WTC11 (cell line): ENCODE data around the gene WDFY4. TPM values are rescaled to one million over a fixed set of nuclear protein-coding genes. Genes with fewer than 3 reads are reported as not detected.

Experiments
- ATAC-seq: fragments of 200-7000 bp; cut with Tn5 transposase; 2 replicates; pipeline ENCODE4 v1.10.0; 2021; ENCODE audit warnings: mild to moderate bottlenecking, moderate library complexity
- CTCF ChIA-PET: fragments of 300-600 bp; sonication (Branson Sonifier 250); formaldehyde crosslinking; loops from one replicate; lab custom pipeline; 2021; ENCODE audit warnings: antibody characterized with exemption; lab: Charles Lee
- POLR2A ChIA-PET: fragments of 350-600 bp; sonication (Branson Sonifier 250); formaldehyde crosslinking; loops from one replicate; lab custom pipeline; 2021; ENCODE audit warnings: antibody characterized with exemption; lab: Charles Lee
- DNase-seq: peaks from one replicate; pipeline ENCODE4 v3.0.0; 2021; ENCODE audit warnings: low spot score
- H3K27ac Mint-ChIP-seq: 2 replicates; pipeline ENCODE4 v1.8.0; 2021; ENCODE audit warnings: mixed read lengths
- H3K27me3 Mint-ChIP-seq: 2 replicates; pipeline ENCODE4 v1.8.0; 2021; ENCODE audit warnings: low read depth, mild to moderate bottlenecking, moderate library complexity, mixed read lengths
- H3K36me3 Mint-ChIP-seq: 2 replicates; pipeline ENCODE4 v1.8.0; 2021; ENCODE audit warnings: mixed read lengths
- H3K4me1 Mint-ChIP-seq: 2 replicates; pipeline ENCODE4 v1.8.0; 2022; ENCODE audit warnings: mixed read lengths
- H3K4me3 Mint-ChIP-seq: 2 replicates; pipeline ENCODE4 v1.8.0; 2021; ENCODE audit warnings: mild to moderate bottlenecking, moderate library complexity, mixed read lengths
- H3K9me3 Mint-ChIP-seq: 2 replicates; pipeline ENCODE4 v1.8.0; 2021; ENCODE audit warnings: mixed read lengths
- CREB1 ChIP-seq: sonication (generic); formaldehyde crosslinking; IDR thresholded peaks from 2 replicates; pipeline ENCODE4 v1.8.0; 2023; ENCODE audit warnings: mild to moderate bottlenecking, missing genetic modification reagents
- ELF4 ChIP-seq: sonication (generic); formaldehyde crosslinking; IDR thresholded peaks from 2 replicates; pipeline ENCODE4 v1.8.1; 2022; ENCODE audit warnings: low read depth, mild to moderate bottlenecking, moderate library complexity, missing genetic modification reagents
- ETV6 ChIP-seq: sonication (generic); formaldehyde crosslinking; IDR thresholded peaks from 2 replicates; pipeline ENCODE4 v1.8.1; 2022; ENCODE audit warnings: mild to moderate bottlenecking, missing genetic modification reagents
- FOXJ3 ChIP-seq: sonication (generic); formaldehyde crosslinking; IDR thresholded peaks from 2 replicates; pipeline ENCODE4 v1.9.0; 2021; ENCODE audit warnings: missing genetic modification reagents, mild to moderate bottlenecking, borderline replicate concordance
- JUN ChIP-seq: sonication (generic); formaldehyde crosslinking; IDR thresholded peaks from 2 replicates; pipeline ENCODE4 v1.8.0; 2023; ENCODE audit warnings: mild to moderate bottlenecking, missing genetic modification reagents
- NR2C2 ChIP-seq: sonication (generic); formaldehyde crosslinking; IDR thresholded peaks from 2 replicates; pipeline ENCODE4 v1.8.0; 2022; ENCODE audit warnings: mild to moderate bottlenecking, missing genetic modification reagents
- SOX15 ChIP-seq: fragments of 250-450 bp; sonication (Bioruptor Pico); IDR thresholded peaks from 2 replicates; pipeline ENCODE4 v1.9.0; 2021; ENCODE audit warnings: mild to moderate bottlenecking
- ZBTB21 ChIP-seq: sonication (generic); formaldehyde crosslinking; IDR thresholded peaks from 2 replicates; pipeline ENCODE4 v1.8.1; 2023; ENCODE audit warnings: mild to moderate bottlenecking, missing genetic modification reagents, borderline replicate concordance
- ZNF263 ChIP-seq: sonication (generic); formaldehyde crosslinking; IDR thresholded peaks from 2 replicates; pipeline ENCODE4 v1.8.1; 2022; ENCODE audit warnings: low read depth, mild to moderate bottlenecking, moderate library complexity, missing genetic modification reagents
- total RNA-seq: library from RNA; stranded (reverse); gene quantifications from 3 replicates; pipeline ENCODE4 v1.2.3, GENCODE V29; 2021
- TF ChIP-seq, protein P1 (sequence below): sonication (generic); formaldehyde crosslinking; IDR thresholded peaks from 2 replicates; pipeline ENCODE4 v1.8.0; 2023; ENCODE audit warnings: missing genetic modification reagents, mild to moderate bottlenecking, borderline replicate concordance
- TF ChIP-seq, protein P2 (sequence below): sonication (generic); formaldehyde crosslinking; IDR thresholded peaks from 2 replicates; pipeline ENCODE4 v1.8.1; 2023; ENCODE audit warnings: mild to moderate bottlenecking, missing genetic modification reagents, borderline replicate concordance
- TF ChIP-seq, protein P3 (sequence below): sonication (generic); formaldehyde crosslinking; IDR thresholded peaks from 2 replicates; pipeline ENCODE4 v1.8.1; 2022; ENCODE audit warnings: mild to moderate bottlenecking, moderate library complexity, missing genetic modification reagents
- TF ChIP-seq, protein P4 (sequence below): sonication (generic); formaldehyde crosslinking; IDR thresholded peaks from 2 replicates; pipeline ENCODE4 v1.8.1; 2023; ENCODE audit warnings: mild to moderate bottlenecking, missing genetic modification reagents
- TF ChIP-seq, protein P5 (sequence below): sonication (generic); formaldehyde crosslinking; IDR thresholded peaks from 2 replicates; pipeline ENCODE4 v1.8.0; 2022; ENCODE audit warnings: missing genetic modification reagents

WDFY4 gene
- total RNA-seq, 1 experiment from 2014 or later = 0.13 TPM

DNA sequence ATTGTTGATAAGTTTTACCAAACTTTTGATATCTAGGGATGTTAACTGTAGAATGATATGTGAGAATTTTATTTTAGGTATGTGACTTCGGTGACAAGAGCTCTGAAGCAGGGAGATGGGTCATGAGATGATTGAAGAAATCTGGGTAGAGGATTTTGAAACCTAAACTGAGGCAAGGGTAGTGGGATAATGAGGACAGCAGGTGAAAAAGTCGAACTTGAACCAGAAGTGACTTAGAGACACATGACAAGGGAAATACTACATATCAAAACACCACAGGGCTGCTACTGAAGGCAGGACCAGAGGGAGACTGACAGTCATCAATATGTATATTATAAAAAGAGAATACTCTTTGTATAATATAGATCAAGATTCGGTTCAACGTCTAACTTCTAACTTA is 113.2 kb downstream of the WDFY4 start (continued):
- TF ChIP-seq, protein P1, sequence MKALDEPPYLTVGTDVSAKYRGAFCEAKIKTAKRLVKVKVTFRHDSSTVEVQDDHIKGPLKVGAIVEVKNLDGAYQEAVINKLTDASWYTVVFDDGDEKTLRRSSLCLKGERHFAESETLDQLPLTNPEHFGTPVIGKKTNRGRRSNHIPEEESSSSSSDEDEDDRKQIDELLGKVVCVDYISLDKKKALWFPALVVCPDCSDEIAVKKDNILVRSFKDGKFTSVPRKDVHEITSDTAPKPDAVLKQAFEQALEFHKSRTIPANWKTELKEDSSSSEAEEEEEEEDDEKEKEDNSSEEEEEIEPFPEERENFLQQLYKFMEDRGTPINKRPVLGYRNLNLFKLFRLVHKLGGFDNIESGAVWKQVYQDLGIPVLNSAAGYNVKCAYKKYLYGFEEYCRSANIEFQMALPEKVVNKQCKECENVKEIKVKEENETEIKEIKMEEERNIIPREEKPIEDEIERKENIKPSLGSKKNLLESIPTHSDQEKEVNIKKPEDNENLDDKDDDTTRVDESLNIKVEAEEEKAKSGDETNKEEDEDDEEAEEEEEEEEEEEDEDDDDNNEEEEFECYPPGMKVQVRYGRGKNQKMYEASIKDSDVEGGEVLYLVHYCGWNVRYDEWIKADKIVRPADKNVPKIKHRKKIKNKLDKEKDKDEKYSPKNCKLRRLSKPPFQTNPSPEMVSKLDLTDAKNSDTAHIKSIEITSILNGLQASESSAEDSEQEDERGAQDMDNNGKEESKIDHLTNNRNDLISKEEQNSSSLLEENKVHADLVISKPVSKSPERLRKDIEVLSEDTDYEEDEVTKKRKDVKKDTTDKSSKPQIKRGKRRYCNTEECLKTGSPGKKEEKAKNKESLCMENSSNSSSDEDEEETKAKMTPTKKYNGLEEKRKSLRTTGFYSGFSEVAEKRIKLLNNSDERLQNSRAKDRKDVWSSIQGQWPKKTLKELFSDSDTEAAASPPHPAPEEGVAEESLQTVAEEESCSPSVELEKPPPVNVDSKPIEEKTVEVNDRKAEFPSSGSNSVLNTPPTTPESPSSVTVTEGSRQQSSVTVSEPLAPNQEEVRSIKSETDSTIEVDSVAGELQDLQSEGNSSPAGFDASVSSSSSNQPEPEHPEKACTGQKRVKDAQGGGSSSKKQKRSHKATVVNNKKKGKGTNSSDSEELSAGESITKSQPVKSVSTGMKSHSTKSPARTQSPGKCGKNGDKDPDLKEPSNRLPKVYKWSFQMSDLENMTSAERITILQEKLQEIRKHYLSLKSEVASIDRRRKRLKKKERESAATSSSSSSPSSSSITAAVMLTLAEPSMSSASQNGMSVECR (CRISPR knock-in tag) = no peak
- TF ChIP-seq ETV6 (CRISPR knock-in tag) (no peak), ELF4 (CRISPR knock-in tag) (no peak), NR2C2 (CRISPR knock-in tag) (no peak), SOX15 (CRISPR knock-in tag) (no peak)
- TF ChIP-seq, protein P2, sequence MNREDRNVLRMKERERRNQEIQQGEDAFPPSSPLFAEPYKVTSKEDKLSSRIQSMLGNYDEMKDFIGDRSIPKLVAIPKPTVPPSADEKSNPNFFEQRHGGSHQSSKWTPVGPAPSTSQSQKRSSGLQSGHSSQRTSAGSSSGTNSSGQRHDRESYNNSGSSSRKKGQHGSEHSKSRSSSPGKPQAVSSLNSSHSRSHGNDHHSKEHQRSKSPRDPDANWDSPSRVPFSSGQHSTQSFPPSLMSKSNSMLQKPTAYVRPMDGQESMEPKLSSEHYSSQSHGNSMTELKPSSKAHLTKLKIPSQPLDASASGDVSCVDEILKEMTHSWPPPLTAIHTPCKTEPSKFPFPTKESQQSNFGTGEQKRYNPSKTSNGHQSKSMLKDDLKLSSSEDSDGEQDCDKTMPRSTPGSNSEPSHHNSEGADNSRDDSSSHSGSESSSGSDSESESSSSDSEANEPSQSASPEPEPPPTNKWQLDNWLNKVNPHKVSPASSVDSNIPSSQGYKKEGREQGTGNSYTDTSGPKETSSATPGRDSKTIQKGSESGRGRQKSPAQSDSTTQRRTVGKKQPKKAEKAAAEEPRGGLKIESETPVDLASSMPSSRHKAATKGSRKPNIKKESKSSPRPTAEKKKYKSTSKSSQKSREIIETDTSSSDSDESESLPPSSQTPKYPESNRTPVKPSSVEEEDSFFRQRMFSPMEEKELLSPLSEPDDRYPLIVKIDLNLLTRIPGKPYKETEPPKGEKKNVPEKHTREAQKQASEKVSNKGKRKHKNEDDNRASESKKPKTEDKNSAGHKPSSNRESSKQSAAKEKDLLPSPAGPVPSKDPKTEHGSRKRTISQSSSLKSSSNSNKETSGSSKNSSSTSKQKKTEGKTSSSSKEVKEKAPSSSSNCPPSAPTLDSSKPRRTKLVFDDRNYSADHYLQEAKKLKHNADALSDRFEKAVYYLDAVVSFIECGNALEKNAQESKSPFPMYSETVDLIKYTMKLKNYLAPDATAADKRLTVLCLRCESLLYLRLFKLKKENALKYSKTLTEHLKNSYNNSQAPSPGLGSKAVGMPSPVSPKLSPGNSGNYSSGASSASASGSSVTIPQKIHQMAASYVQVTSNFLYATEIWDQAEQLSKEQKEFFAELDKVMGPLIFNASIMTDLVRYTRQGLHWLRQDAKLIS = no peak
- TF ChIP-seq, protein P3, sequence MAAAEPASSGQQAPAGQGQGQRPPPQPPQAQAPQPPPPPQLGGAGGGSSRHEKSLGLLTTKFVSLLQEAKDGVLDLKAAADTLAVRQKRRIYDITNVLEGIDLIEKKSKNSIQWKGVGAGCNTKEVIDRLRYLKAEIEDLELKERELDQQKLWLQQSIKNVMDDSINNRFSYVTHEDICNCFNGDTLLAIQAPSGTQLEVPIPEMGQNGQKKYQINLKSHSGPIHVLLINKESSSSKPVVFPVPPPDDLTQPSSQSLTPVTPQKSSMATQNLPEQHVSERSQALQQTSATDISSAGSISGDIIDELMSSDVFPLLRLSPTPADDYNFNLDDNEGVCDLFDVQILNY = no peak

DNA sequence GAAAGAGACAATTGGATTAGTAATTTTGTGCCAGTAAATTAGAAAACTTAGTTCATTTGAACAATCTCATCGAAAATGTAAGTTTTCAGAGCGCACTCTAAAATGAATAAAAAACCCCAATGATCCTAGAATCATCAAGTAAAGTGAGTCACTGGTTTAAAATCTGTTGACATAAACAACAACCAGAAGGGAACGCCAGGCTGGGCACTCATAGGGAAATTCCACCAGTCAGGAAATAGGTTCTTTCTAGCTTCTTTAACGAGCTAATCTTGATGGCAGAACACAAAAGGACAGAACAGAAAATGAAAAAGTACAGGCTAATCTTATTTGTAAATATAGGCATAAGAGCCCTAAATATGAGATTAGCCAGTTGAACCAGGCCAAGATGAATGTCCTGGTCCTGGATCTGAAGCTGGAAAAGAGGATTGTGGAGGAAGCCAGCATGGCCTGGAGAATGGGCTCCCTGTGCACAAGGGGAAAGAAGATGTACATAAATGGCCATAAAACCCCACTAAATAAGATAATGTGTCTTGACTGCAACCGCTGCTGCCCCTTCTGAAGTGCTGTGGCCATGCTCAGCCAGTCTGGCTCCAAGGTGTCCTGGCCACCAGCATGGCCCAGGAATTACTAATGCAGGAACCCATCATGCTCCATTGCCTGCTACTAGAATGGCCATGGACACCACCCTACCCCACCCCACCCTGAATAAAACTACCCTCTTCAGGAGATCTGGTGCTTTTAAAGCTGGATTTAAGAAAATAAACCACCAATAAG is 114.0 kb downstream of the WDFY4 start:
- H3K4me1 Mint-ChIP-seq = no peaks in the 10 kb centered on the region
- H3K27me3 Mint-ChIP-seq = no peaks in the 10 kb centered on the region; the same call in 1 of the 2 replicates
- no peak overlapping the region for H3K27ac Mint-ChIP-seq
- no peaks in the 10 kb centered on the region for H3K36me3 Mint-ChIP-seq
- POLR2A ChIA-PET = no interaction called here
- no peak overlapping the region for H3K4me3 Mint-ChIP-seq
- DNase-seq (no peak), ATAC-seq (no peak)
- peaks cover 6% of the 10 kb centered on the region for H3K9me3 Mint-ChIP-seq
- CTCF ChIA-PET = interaction anchor here (1.0 kb wide), 1 partner anchor 142 kb away, joined by 4 read pairs; no protein-coding TSS in a partner anchor
- TF ChIP-seq JUN (CRISPR knock-in tag) (no peak), ZNF263 (CRISPR knock-in tag) (no peak), CREB1 (CRISPR knock-in tag) (no peak), ETV6 (CRISPR knock-in tag) (no peak), FOXJ3 (CRISPR knock-in tag) (no peak), ZBTB21 (CRISPR knock-in tag) (no peak)
- TF ChIP-seq, protein P4, sequence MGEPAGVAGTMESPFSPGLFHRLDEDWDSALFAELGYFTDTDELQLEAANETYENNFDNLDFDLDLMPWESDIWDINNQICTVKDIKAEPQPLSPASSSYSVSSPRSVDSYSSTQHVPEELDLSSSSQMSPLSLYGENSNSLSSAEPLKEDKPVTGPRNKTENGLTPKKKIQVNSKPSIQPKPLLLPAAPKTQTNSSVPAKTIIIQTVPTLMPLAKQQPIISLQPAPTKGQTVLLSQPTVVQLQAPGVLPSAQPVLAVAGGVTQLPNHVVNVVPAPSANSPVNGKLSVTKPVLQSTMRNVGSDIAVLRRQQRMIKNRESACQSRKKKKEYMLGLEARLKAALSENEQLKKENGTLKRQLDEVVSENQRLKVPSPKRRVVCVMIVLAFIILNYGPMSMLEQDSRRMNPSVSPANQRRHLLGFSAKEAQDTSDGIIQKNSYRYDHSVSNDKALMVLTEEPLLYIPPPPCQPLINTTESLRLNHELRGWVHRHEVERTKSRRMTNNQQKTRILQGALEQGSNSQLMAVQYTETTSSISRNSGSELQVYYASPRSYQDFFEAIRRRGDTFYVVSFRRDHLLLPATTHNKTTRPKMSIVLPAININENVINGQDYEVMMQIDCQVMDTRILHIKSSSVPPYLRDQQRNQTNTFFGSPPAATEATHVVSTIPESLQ (CRISPR knock-in tag) = no peak
- TF ChIP-seq, protein P2 = no peak
- TF ChIP-seq, protein P5, sequence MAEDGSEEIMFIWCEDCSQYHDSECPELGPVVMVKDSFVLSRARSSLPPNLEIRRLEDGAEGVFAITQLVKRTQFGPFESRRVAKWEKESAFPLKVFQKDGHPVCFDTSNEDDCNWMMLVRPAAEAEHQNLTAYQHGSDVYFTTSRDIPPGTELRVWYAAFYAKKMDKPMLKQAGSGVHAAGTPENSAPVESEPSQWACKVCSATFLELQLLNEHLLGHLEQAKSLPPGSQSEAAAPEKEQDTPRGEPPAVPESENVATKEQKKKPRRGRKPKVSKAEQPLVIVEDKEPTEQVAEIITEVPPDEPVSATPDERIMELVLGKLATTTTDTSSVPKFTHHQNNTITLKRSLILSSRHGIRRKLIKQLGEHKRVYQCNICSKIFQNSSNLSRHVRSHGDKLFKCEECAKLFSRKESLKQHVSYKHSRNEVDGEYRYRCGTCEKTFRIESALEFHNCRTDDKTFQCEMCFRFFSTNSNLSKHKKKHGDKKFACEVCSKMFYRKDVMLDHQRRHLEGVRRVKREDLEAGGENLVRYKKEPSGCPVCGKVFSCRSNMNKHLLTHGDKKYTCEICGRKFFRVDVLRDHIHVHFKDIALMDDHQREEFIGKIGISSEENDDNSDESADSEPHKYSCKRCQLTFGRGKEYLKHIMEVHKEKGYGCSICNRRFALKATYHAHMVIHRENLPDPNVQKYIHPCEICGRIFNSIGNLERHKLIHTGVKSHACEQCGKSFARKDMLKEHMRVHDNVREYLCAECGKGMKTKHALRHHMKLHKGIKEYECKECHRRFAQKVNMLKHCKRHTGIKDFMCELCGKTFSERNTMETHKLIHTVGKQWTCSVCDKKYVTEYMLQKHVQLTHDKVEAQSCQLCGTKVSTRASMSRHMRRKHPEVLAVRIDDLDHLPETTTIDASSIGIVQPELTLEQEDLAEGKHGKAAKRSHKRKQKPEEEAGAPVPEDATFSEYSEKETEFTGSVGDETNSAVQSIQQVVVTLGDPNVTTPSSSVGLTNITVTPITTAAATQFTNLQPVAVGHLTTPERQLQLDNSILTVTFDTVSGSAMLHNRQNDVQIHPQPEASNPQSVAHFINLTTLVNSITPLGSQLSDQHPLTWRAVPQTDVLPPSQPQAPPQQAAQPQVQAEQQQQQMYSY (CRISPR knock-in tag) = no peak
